HepG2 (cell line): ENCODE data around the gene ZDHHC3. TPM values are rescaled to one million over a fixed set of nuclear protein-coding genes. Genes with fewer than 3 reads are reported as not detected.

Source experiments
- ARID2 ChIP-seq: sonication (generic); formaldehyde crosslinking; IDR thresholded peaks from 2 replicates; pipeline ENCODE4 v1.8.1; 2022; ENCODE audit warnings: mild to moderate bottlenecking, missing genetic modification reagents, borderline replicate concordance
- CENPBD1 ChIP-seq: sonication (generic); formaldehyde crosslinking; IDR thresholded peaks from 2 replicates; pipeline ENCODE4 v1.8.0; 2022; ENCODE audit warnings: missing genetic modification reagents, low read depth, mild to moderate bottlenecking, borderline replicate concordance
- CSRNP2 ChIP-seq: sonication (generic); formaldehyde crosslinking; conservative IDR thresholded peaks from 2 replicates; pipeline ENCODE4 v1.8.0; 2022; ENCODE audit warnings: low read depth, missing genetic modification reagents
- GTF3A ChIP-seq: sonication (generic); formaldehyde crosslinking; conservative IDR thresholded peaks from 2 replicates; pipeline ENCODE4 v1.4.0; 2020; ENCODE audit warnings: mild to moderate bottlenecking, missing genetic modification reagents
- HOXA5 ChIP-seq: sonication (generic); formaldehyde crosslinking; IDR thresholded peaks from 2 replicates; pipeline ENCODE4 v1.4.0; 2020; ENCODE audit warnings: missing genetic modification reagents
- IKZF4 ChIP-seq: sonication (generic); formaldehyde crosslinking; IDR thresholded peaks from 2 replicates; pipeline ENCODE4 v1.5.1; 2020; ENCODE audit warnings: borderline replicate concordance, mild to moderate bottlenecking, low read depth, missing genetic modification reagents; ENCODE audit errors: not compliant biosample characterization
- NONO ChIP-seq, 2 experiments: fragments of 450-650 bp in 1 of 2; sonication (generic) in 1 of 2; formaldehyde crosslinking in 1 of 2; IDR thresholded peaks in 1 of 2; conservative IDR thresholded peaks in 1 of 2; 2 replicates each; pipeline versions ENCODE4 v1.6.1 to v1.8.0; 2017 to 2022; ENCODE audit warnings: mild to moderate bottlenecking in 1 of 2, missing genetic modification reagents in 1 of 2, moderate library complexity in 1 of 2
- PAX8 ChIP-seq: sonication (generic); formaldehyde crosslinking; IDR thresholded peaks from 2 replicates; pipeline ENCODE4 v1.8.0; 2022; ENCODE audit warnings: mild to moderate bottlenecking, missing genetic modification reagents, borderline replicate concordance
- RFXANK ChIP-seq: IDR thresholded peaks from 2 replicates; pipeline ENCODE4 v1.6.1; 2016
- SOX13 ChIP-seq, 3 experiments: fragments of 450-650 bp in 1 of 3; sonication (generic) in 1 of 3; formaldehyde crosslinking in 1 of 3; IDR thresholded peaks in 2 of 3; conservative IDR thresholded peaks in 1 of 3; 2 replicates each; pipeline versions ENCODE4 v1.5.0 to v1.6.1; 2016 to 2020; ENCODE audit warnings: antibody characterized with exemption in 1 of 3, mild to moderate bottlenecking in 1 of 3, missing compliant biosample characterization in 1 of 3, missing genetic modification reagents in 1 of 3, moderate library complexity in 1 of 3
- SRSF1 ChIP-seq: fragments of 200-400 bp; formaldehyde crosslinking; optimal IDR thresholded peaks from 2 replicates; pipeline ENCODE3; 2017; ENCODE audit warnings: mild to moderate bottlenecking, low read depth, low read length, moderate library complexity
- ZBTB3 ChIP-seq: sonication (generic); formaldehyde crosslinking; IDR thresholded peaks from 2 replicates; pipeline ENCODE4 v1.4.0; 2020; ENCODE audit warnings: low read depth, mild to moderate bottlenecking, moderate library complexity, missing genetic modification reagents, borderline replicate concordance
- ZFP82 ChIP-seq: sonication (generic); formaldehyde crosslinking; IDR thresholded peaks from 2 replicates; pipeline ENCODE4 v1.5.1; 2020; ENCODE audit warnings: mild to moderate bottlenecking, missing genetic modification reagents, borderline replicate concordance
- ZGPAT ChIP-seq: IDR thresholded peaks from 2 replicates; pipeline ENCODE4 v1.6.1; 2016; ENCODE audit warnings: mild to moderate bottlenecking
- ZNF704 ChIP-seq: sonication (generic); formaldehyde crosslinking; IDR thresholded peaks from 2 replicates; pipeline ENCODE4 v1.8.1; 2023; ENCODE audit warnings: mild to moderate bottlenecking, inconsistent platforms, moderate library complexity, missing genetic modification reagents, borderline replicate concordance
- ZSCAN31 ChIP-seq: sonication (generic); formaldehyde crosslinking; IDR thresholded peaks from 2 replicates; pipeline ENCODE4 v1.5.0; 2020; ENCODE audit warnings: low read depth, mild to moderate bottlenecking, missing genetic modification reagents
- polyA plus RNA-seq, 8 experiments: library from polyadenylated mRNA; depleted of rRNA in 3 of 8; stranded (reverse) in 7 of 8; unstranded in 1 of 8; fragments of >200 nt; fragmentation: Illumina TruSeq in 4 of 8; extraction: Trizol in 4 of 8; gene quantifications; 2 replicates each; pipeline versions ENCODE4 v1.2.1 to v1.2.3, GENCODE V29; 2011 to 2016; ENCODE audit warnings: low read depth in 4 of 8, missing spikeins in 1 of 8, mixed read lengths in 1 of 8; ENCODE audit not compliant: insufficient read depth in 1 of 8
- total RNA-seq, 5 experiments: library from RNA; depleted of rRNA; stranded (reverse); fragments of >200 nt; fragmentation: Illumina TruSeq; extraction: Trizol; gene quantifications; 2 replicates each; pipeline ENCODE4 v1.2.3, GENCODE V29; 2016; ENCODE audit warnings: low read depth in 1 of 5
- TF ChIP-seq, protein P1 (sequence below): sonication (generic); formaldehyde crosslinking; IDR thresholded peaks from 2 replicates; pipeline ENCODE4 v1.4.0; 2020; ENCODE audit warnings: missing genetic modification reagents

The ZDHHC3 gene
- total and polyA plus RNA-seq, 2 of the 13 experiments (the other 11 are each of a cell fraction or from before 2014, with no cell fraction given), result 44.1 to 65.7 TPM

DNA sequence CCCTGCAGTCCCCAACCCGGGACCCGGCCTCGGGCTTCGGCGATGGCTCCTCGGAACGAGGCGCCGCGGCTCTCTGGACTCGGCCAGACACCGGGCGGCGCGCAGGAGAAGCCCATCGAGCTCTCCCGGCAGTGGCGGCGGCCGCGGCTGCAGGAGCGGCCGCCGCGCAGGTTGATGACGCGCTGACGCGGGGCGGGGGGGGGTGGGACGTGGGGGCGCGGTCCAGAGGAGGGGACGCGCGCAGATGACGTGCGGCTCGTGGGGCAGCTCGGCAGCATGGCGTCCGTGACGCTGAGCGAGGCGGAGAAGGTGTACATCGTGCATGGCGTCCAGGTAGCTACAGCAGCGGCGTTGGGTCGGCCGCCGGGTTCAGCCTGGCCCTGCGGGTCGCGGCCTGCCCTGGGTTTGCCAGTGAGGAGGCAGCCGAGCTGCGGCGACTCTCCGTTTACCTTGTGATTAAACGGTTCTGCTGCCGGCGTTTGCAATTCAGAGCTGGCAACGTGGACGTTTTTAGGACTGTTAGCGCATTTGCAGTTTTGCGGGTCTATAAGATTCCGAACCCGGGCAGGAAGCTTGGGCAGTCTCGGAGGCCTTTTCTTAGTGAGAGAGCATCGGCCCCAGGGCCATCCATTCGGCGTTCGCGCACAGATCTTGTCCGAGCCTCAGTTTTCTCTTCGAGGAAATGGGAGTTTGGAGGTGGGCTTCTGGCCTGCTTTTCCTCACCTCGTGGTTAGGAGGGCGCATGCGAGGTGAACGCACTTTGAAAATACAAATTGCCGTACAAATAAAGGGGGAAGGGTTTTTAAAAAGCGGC, at the start of gene ZDHHC3, which contains the start of gene EXOSC7 (continued):
- TF ChIP-seq SOX13 (IDR thresholded peaks at IDR 0.05) (no peak), SOX13 (CRISPR knock-in tag; conservative IDR thresholded peaks at IDR 0.05 in 1 of 2, IDR thresholded peaks at IDR 0.05 in 1 of 2) (no peak), CSRNP2 (CRISPR knock-in tag) (no peak), NONO (IDR thresholded peaks at IDR 0.05) (no peak), NONO (CRISPR knock-in tag; conservative IDR thresholded peaks at IDR 0.05) (peak; percentile 40; the same call in 1 of the 2 replicates), IKZF4 (no peak), SRSF1 (peak; percentile 56), ZSCAN31 (CRISPR knock-in tag) (no peak), GTF3A (CRISPR knock-in tag) (no peak), RFXANK (no peak; the same call in 1 of the 2 replicates), ZGPAT (CRISPR knock-in tag) (peak; percentile 56; the same call in 1 of the 2 replicates), ZBTB3 (CRISPR knock-in tag) (no peak), ARID2 (no peak; the same call in 1 of the 2 replicates), CENPBD1 (CRISPR knock-in tag) (no peak), ZFP82 (CRISPR knock-in tag) (no peak), ZNF704 (no peak), HOXA5 (CRISPR knock-in tag) (peak; percentile 83), PAX8 (CRISPR knock-in tag) (0 out of 2 replicates have a peak, but pooled peaks have one; percentile 27)
- TF ChIP-seq, protein P1, sequence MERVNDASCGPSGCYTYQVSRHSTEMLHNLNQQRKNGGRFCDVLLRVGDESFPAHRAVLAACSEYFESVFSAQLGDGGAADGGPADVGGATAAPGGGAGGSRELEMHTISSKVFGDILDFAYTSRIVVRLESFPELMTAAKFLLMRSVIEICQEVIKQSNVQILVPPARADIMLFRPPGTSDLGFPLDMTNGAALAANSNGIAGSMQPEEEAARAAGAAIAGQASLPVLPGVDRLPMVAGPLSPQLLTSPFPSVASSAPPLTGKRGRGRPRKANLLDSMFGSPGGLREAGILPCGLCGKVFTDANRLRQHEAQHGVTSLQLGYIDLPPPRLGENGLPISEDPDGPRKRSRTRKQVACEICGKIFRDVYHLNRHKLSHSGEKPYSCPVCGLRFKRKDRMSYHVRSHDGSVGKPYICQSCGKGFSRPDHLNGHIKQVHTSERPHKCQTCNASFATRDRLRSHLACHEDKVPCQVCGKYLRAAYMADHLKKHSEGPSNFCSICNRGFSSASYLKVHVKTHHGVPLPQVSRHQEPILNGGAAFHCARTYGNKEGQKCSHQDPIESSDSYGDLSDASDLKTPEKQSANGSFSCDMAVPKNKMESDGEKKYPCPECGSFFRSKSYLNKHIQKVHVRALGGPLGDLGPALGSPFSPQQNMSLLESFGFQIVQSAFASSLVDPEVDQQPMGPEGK (CRISPR knock-in tag), result peak; percentile 87
- TF ChIP-seq, all 625 proteins: peak for 186
